ENCODE measurements around the gene OLAH.

- no peak for TF ChIP-seq EZH2 (IDR thresholded peaks at IDR 0.05)
- no peak for TF ChIP-seq FOXP2 (optimal IDR thresholded peaks at IDR 0.05; ENCODE audit: control extremely low read depth, extremely low read length, insufficient read depth)
Observed at GRCh38 chr10:15106352-15107013, 62.7 kb downstream of the OLAH start.

All from SK-N-MC (cell line).